Coronary artery (tissue), 2 donors: Measurements from ENCODE around the gene HAPLN3.

Source experiments
- DNase-seq: peaks from one replicate; pipeline ENCODE4 v3.0.0-alpha.2; 2017; ENCODE audit warnings: low spot score
- H3K27ac ChIP-seq, 2 donors: fragments of 200-600 bp; sonication (generic); one replicate each; pipeline ENCODE4 v1.5.1; 2016 to 2019
- H3K4me3 ChIP-seq: fragments of 200-600 bp; sonication (generic); 2 replicates; pipeline ENCODE4 v1.5.1; 2016; ENCODE audit warnings: mild to moderate bottlenecking, moderate library complexity
- CTCF ChIP-seq: fragments of 200-600 bp; sonication (generic); IDR thresholded peaks from one replicate; pipeline ENCODE4 v1.5.1; 2019; ENCODE audit warnings: antibody characterized with exemption

HAPLN3 gene

GRCh38 chr15:88844749-88845386, 50.5 kb downstream of the HAPLN3 start:
- no peak overlapping the region for H3K4me3 ChIP-seq
- DNase-seq = no peak
- H3K27ac ChIP-seq = no peak overlapping the region
- no peak for TF ChIP-seq CTCF

- DNase-seq = no peak
- Histone ChIP-seq H3K27ac (no peak overlapping the region), H3K4me3 (no peak overlapping the region)
- TF ChIP-seq CTCF = no peak
These were observed 52.0 kb downstream of the HAPLN3 start for GRCh38 chr15:88843334-88843733.

GRCh38 chr15:88842156-88842555, 53.2 kb downstream of the HAPLN3 start:
- H3K4me3 ChIP-seq = no peak overlapping the region
- no peak for TF ChIP-seq CTCF

GRCh38 chr15:88841236-88841635, 54.1 kb downstream of the HAPLN3 start:
- Histone ChIP-seq H3K27ac (no peak overlapping the region), H3K4me3 (no peak overlapping the region)
- no peak for TF ChIP-seq CTCF
- no peak for DNase-seq

More at GRCh38 chr15:88842156-88842555, 53.2 kb downstream of the HAPLN3 start:
- no peak for DNase-seq
- no peak overlapping the region for H3K27ac ChIP-seq

- TF ChIP-seq CTCF = no peak
- no peak for DNase-seq
These were observed 55.4 kb downstream of the HAPLN3 start for GRCh38 chr15:88839961-88840360.

GRCh38 chr15:88839146-88839545, 56.2 kb downstream of the HAPLN3 start:
- TF ChIP-seq CTCF = no peak
- Histone ChIP-seq H3K27ac (no peak overlapping the region), H3K4me3 (no peak overlapping the region)
- DNase-seq = no peak

More at GRCh38 chr15:88839961-88840360, 55.4 kb downstream of the HAPLN3 start:
- Histone ChIP-seq H3K27ac (no peak overlapping the region), H3K4me3 (no peak overlapping the region)

GRCh38 chr15:88838667-88839066, 56.7 kb downstream of the HAPLN3 start:
- H3K4me3 ChIP-seq = no peak overlapping the region
- no peak for TF ChIP-seq CTCF
- DNase-seq = no peak

More at GRCh38 chr15:88838667-88839066, 56.7 kb downstream of the HAPLN3 start:
- H3K27ac ChIP-seq = no peak overlapping the region
